Right ventricle myocardium superior (tissue), 1 donor: ENCODE measurements around the gene KIF13A. TPM values are rescaled to one million over a fixed set of nuclear protein-coding genes. Genes with fewer than 3 reads are reported as not detected.

Experiments
- total RNA-seq: library from RNA; stranded (reverse); fragmentation: NEBNext Ultra II Directional; extraction: Animal tissue kit (Norgen Biotek cat#: 25700); gene quantifications from one replicate; pipeline ENCODE4 v1.2.1, GENCODE V29; 2021
- donor health status: DM: no; HTN: yes; CAD: no; lungs with severe emphysema.

KIF13A gene
- total RNA-seq, 1 donor from 2014 or later, result 52.7 TPM

Other genes with a start within 250 kb of the KIF13A start
- gene NHLRC1, start 135.0 kb upstream of the KIF13A start, total RNA-seq, result 1.2 TPM
- gene TPMT, start 167.4 kb upstream of the KIF13A start, total RNA-seq, result 12.2 TPM
- gene KDM1B, start 167.8 kb upstream of the KIF13A start, total RNA-seq, result 13.2 TPM